A204.1 (cell line): ENCODE measurements around the gene GPR25.

ENCODE experiments used
- FAIRE-seq: peaks from 2 replicates; lab custom pipeline; 2012; peaks lifted over from hg19 to GRCh38; lab: Jason Lieb, UNC

Gene GPR25

GRCh38 chr1:200873116-200873670 lies 412 bp downstream of the GPR25 start:
- FAIRE-seq: no peak

GRCh38 chr1:200873671-200874397 lies 1.1 kb downstream of the GPR25 start:
- no peak for FAIRE-seq

GRCh38 chr1:200874694-200875093 lies 1.9 kb downstream of the GPR25 start:
- no peak for FAIRE-seq

- no peak for FAIRE-seq
Measured at GRCh38 chr1:200875416-200875815, 2.6 kb downstream of the GPR25 start.

GRCh38 chr1:200877010-200877409 lies 4.2 kb downstream of the GPR25 start:
- no peak for FAIRE-seq

- FAIRE-seq: no peak
Measured at GRCh38 chr1:200877839-200878551, 5.2 kb downstream of the GPR25 start.

GRCh38 chr1:200880212-200880611 lies 7.4 kb downstream of the GPR25 start:
- FAIRE-seq: no peak

GRCh38 chr1:200883118-200883517 lies 10.3 kb downstream of the GPR25 start:
- FAIRE-seq: no peak

GRCh38 chr1:200885623-200886402 lies 13.0 kb downstream of the GPR25 start:
- FAIRE-seq: no peak

- FAIRE-seq: no peak
Measured at GRCh38 chr1:200886594-200886993, 13.8 kb downstream of the GPR25 start.

- FAIRE-seq: no peak
Measured at GRCh38 chr1:200887036-200887435, 14.3 kb downstream of the GPR25 start.

- no peak for FAIRE-seq
Measured at GRCh38 chr1:200887772-200888348, 15.1 kb downstream of the GPR25 start.

- FAIRE-seq: no peak
Measured at GRCh38 chr1:200888349-200888838, 15.6 kb downstream of the GPR25 start.

GRCh38 chr1:200889571-200889970 lies 16.8 kb downstream of the GPR25 start:
- FAIRE-seq: no peak

- FAIRE-seq: no peak
Measured at GRCh38 chr1:200890027-200890426, 17.2 kb downstream of the GPR25 start.

GRCh38 chr1:200890818-200891773 lies 18.3 kb downstream of the GPR25 start:
- no peak for FAIRE-seq

- no peak for FAIRE-seq
Measured at GRCh38 chr1:200891774-200892157, 19.0 kb downstream of the GPR25 start.

- FAIRE-seq: no peak
Measured at GRCh38 chr1:200892546-200892945, 19.8 kb downstream of the GPR25 start.

GRCh38 chr1:200892958-200893357 lies 20.2 kb downstream of the GPR25 start:
- no peak for FAIRE-seq

GRCh38 chr1:200893411-200893901 lies 20.7 kb downstream of the GPR25 start:
- no peak for FAIRE-seq
